ENCODE results near the gene EID3.

Gene EID3

DNA sequence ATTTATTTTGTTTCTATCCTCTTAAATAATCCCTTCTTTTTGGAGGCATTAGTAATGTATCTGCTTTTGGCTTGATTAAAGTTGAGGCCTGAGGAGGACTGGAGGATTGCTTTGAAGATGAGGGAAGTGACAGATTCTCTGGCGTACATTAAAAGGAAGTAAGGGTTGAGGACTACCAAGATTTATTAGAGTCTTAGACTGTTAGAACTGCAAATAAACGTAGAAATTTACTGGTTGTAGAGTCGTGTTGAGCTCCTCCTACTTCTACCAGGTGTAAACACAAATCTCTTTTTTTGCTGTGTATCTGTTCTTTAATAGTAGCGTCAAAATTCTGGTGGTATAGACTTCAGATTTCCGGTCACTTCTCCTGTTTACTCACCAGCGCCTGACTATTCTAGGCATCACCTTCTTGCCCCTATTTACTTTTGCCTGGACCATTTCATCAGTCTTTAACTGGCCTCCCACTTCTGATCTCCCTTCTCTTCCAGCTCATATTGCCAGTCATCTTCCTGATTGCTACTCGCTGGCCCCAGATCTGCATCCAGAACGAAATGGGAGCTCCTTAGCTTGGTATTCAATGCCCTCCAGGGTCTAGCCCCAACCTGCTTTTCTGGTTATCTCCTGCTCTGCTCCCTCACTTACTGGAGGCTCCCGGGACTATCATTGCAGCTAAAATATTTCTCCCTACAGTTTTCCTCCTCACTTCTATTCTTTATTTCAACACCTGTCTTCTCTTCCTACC is 8.4 kb upstream of the EID3 start:
- Histone ChIP-seq H3K9ac (ENCODE audit: low read depth, low read length) (no peak overlapping the region), H3K4me1 (ENCODE audit: insufficient read depth, low read length) (peaks cover 6% of the 10 kb centered on the region; the same call in 1 of the 2 replicates), H3K36me3 (ENCODE audit: insufficient read depth, low read length) (peaks cover 28% of the 10 kb centered on the region), H3K9me3 (ENCODE audit: control insufficient read depth, insufficient read depth, low read length) (no peaks in the 10 kb centered on the region)

DNA sequence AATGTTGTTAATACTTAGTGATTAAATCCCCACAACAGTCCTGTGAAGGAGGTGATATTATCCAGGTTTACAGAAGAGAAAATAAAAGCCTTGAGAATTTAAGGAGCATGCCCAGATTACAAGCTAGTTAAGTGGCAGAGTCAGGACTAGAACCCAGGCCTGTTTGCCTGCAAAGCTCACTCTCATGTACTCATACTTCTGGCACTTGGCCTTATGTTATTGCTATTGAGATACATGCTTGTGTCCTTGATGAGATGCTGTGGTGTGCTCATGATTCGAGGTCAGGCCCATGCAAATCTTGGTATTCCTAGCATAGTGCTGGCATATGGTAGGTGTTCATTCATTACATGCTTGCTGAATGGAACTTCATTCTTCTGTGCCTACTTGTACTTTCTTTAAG is 7.6 kb upstream of the EID3 start:
- Histone ChIP-seq H3K4me1 (ENCODE audit: insufficient read depth, low read length) (peaks cover 6% of the 10 kb centered on the region; the same call in 1 of the 2 replicates), H3K9me3 (ENCODE audit: control insufficient read depth, insufficient read depth, low read length) (no peaks in the 10 kb centered on the region), H3K36me3 (ENCODE audit: insufficient read depth, low read length) (peaks cover 28% of the 10 kb centered on the region), H3K9ac (ENCODE audit: low read depth, low read length) (no peak overlapping the region)

DNA sequence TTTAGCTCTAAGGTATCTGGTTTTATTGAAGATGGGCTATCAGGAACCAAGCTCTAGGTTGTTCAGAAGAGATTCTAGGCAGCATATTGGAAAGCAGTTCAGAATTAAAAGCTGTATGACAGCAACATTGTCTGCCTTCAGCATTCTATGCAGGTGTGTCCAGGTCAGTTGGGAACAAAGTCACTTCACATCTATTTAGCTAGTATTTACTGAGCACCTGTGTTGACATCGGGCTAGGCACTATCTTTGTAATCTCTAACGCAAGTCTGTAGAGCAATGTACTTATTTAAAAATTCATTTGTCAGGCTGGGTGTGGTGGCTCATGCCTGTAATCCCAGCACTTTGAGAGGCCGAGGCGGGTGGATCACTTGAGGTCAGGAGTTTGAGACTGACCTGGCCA is 6.8 kb upstream of the EID3 start:
- Histone ChIP-seq H3K36me3 (ENCODE audit: insufficient read depth, low read length) (peaks cover 26% of the 10 kb centered on the region), H3K9ac (ENCODE audit: low read depth, low read length) (no peak overlapping the region), H3K9me3 (ENCODE audit: control insufficient read depth, insufficient read depth, low read length) (no peaks in the 10 kb centered on the region), H3K4me1 (ENCODE audit: insufficient read depth, low read length) (peaks cover 5% of the 10 kb centered on the region; the same call in 1 of the 2 replicates)

DNA sequence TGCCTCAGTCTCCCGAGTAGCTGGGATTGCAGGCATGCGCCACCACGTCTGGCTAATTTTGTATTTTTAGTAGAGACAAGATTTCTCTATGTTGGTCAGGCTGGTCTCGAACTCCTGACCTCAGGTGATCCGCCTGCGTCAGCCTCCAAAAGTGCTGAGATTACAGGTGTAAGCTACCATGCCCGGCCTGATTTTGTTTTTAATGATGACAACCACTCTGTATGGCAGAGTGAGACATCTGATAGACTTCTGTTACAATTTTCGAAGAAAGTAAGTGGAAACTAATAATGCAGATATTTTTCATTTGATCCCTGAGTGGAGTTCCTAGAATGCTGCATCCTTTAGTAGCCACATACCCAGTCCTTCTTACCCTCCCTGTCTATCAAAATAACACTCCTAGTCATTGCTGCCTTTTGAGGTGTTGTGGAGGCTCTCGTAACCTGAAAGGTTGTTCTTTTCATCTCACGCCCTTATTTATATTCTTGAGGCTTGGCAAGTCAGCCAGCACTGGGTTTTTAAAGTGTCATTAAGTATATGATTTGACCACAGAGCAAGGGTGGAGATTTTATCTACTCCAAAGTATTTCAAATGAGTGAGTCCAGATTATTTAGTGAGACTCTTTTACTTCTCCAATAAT is 5.9 kb upstream of the EID3 start:
- Histone ChIP-seq H3K9me3 (ENCODE audit: control insufficient read depth, insufficient read depth, low read length) (no peaks in the 10 kb centered on the region), H3K36me3 (ENCODE audit: insufficient read depth, low read length) (peaks cover 22% of the 10 kb centered on the region), H3K9ac (ENCODE audit: low read depth, low read length) (no peak overlapping the region), H3K4me1 (ENCODE audit: insufficient read depth, low read length) (no peaks in the 10 kb centered on the region)

DNA sequence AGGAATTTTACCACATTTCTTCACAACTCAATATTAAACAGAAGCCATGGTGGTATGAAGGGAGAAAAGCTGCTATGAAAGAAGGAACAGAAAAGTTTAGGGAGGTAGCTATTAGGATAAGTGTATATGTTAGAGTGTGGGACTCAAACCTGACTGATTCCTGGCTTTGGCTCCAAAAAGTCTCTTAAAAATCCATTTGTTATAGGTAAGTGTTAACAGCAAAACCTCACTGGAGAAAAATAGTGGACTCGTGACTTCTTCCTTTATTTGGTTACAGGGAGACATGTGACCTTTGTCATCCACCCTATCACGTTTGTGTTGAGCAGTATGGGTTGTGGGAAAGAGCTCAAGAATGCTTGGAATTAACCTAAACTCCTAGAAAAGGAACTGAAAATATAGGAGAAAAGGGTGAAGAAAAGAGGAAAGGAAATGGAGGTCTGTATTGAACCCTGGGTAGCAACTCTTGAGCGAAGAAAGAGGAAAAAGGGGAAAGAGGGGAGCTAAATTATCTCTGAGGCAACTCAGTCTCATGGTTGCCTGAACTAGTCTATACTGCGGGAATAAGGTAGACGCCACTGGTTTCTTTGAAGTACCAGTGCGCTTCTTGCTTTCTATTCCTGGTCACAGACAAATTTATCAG is 3.6 kb upstream of the EID3 start:
- Histone ChIP-seq H3K36me3 (ENCODE audit: insufficient read depth, low read length) (peaks cover 21% of the 10 kb centered on the region), H3K9me3 (ENCODE audit: control insufficient read depth, insufficient read depth, low read length) (no peaks in the 10 kb centered on the region), H3K4me1 (ENCODE audit: insufficient read depth, low read length) (peaks cover 7% of the 10 kb centered on the region), H3K9ac (ENCODE audit: low read depth, low read length) (no peak overlapping the region)

DNA sequence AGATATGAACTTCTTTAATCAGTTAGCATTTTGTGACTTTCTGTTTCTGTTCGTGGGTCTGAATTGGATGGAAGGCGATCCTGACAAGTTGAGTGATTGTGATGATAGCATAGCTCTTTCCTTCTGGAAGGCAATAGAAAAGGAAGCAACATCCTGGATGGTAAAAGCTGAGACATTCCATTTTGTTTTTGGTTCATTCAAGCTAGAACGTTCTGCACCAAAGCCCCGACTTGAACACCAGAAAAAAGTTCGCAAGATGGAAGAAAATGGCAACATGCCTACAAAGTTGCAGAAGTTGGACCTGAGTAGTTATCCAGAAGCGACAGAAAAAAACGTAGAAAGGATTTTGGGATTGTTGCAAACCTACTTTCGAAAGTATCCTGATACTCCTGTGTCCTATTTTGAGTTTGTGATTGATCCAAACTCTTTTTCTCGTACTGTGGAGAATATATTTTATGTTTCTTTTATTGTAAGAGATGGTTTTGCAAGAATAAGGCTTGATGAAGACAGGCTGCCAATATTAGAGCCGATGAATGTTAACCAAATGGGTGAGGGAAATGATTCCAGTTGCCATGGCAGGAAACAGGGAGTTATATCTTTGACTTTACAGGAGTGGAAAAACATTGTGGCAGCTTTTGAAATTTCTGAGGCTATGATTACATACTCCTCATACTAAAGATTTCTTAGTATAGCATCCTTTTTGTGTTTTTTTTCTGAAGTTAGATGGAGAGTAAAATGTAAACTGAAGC is 896 bp downstream of the EID3 start:
- Histone ChIP-seq H3K36me3 (ENCODE audit: insufficient read depth, low read length) (peaks cover 6% of the 10 kb centered on the region), H3K9ac (ENCODE audit: low read depth, low read length) (peak overlapping the region; percentile 18; the same call in 1 of the 2 replicates), H3K4me1 (ENCODE audit: insufficient read depth, low read length) (peaks cover 10% of the 10 kb centered on the region), H3K9me3 (ENCODE audit: control insufficient read depth, insufficient read depth, low read length) (no peaks in the 10 kb centered on the region)

DNA sequence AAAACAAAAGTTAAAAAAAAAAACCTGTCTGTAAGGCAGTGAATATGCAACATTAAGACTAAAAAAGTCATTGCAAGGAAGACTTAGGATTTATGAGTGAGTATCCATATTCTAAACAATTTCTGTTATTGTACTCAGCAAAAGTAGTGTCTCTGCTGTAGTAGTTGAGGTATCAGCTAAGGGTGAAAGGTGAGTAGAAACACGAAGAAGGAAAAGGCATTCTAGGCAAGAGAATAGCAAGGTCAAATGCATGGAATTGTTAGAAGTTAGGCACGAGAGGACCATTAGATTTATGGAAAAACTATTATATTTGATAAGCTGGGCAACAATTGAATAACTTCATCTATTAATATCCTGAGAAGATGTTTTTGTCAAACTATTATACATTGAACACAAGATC is 1.8 kb downstream of the EID3 start:
- H3K9ac ChIP-seq (ENCODE audit: low read depth, low read length), result no peak overlapping the region
- H3K4me1 ChIP-seq (ENCODE audit: insufficient read depth, low read length), result peaks cover 10% of the 10 kb centered on the region
- H3K9me3 ChIP-seq (ENCODE audit: control insufficient read depth, insufficient read depth, low read length), result no peaks in the 10 kb centered on the region
- H3K36me3 ChIP-seq (ENCODE audit: insufficient read depth, low read length), result peaks cover 6% of the 10 kb centered on the region

DNA sequence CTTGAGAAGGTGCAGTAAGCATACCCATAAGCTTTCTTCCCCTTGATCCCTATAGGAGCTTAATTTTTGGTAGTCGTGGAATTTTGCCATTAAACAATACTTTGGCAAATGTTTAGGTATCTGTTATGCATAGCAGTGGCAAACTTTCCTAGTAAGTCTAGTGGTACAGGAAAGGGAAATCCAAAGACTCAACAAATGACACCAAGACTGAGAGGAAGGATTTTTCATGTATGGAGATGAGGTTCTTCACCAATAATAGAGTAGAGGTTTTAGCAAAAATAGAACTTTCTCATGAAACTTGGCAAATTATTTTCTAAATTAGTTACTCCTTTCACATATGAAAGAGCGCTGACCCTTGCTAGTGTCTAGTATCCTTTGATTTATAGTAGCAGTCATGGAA is 2.8 kb downstream of the EID3 start:
- Histone ChIP-seq H3K4me1 (ENCODE audit: insufficient read depth, low read length) (peaks cover 10% of the 10 kb centered on the region), H3K9me3 (ENCODE audit: control insufficient read depth, insufficient read depth, low read length) (no peaks in the 10 kb centered on the region), H3K36me3 (ENCODE audit: insufficient read depth, low read length) (peaks cover 9% of the 10 kb centered on the region), H3K9ac (ENCODE audit: low read depth, low read length) (no peak overlapping the region)

DNA sequence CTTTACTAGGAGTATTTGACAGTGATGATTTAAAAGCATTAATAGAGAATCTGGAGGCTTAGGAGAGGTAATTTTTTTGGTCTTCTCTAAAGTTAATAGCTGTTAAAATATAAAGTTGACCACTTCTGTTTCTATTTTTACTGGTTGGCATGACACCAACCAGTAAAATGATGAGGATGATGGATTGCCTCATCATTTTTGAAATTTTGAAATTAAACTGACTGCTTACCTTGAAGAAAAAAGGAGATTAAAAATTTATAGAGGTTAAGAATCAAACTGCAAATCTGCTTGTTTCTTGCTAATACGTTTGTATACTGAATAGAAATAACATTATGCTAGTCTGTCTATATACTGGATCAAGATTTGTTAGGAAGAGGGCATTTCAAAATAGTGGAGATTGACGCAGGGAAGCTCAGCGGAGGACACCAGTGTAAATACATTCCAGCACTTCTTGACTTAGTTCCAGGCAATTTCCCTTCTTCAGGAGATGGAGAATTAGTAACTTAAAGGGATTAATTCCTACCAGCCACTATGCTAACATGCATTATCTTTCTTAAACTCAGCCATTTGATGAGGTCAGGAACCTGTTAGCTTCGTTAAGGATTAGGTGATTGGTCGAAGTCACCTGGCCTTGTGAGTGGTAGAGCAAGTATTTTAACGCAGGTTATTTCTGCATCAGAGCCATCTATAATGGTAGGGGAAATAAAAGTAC is 3.6 kb downstream of the EID3 start:
- H3K9me3 ChIP-seq (ENCODE audit: control insufficient read depth, insufficient read depth, low read length), result no peaks in the 10 kb centered on the region
- H3K36me3 ChIP-seq (ENCODE audit: insufficient read depth, low read length), result peaks cover 9% of the 10 kb centered on the region
- H3K4me1 ChIP-seq (ENCODE audit: insufficient read depth, low read length), result peaks cover 10% of the 10 kb centered on the region
- no peak overlapping the region for H3K9ac ChIP-seq (ENCODE audit: low read depth, low read length)

DNA sequence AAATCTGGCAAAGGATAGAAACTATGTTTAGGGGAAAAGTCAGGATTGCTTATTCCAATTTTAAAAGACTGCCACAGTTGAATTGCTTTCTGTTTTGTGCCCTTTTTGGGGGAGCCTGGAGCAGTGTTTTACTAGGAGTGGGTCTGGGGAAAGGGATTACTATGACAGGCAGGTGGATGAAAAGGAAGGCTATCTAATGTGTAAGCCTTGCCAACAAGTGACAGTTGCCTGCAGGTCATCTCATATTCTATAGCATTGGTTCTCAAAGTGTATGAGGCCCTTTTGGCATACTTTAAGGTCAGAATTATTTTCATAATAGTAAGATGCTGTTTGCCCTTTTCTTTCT is 4.1 kb downstream of the EID3 start:
- H3K4me1 ChIP-seq (ENCODE audit: insufficient read depth, low read length), result peaks cover 10% of the 10 kb centered on the region
- H3K9me3 ChIP-seq (ENCODE audit: control insufficient read depth, insufficient read depth, low read length), result no peaks in the 10 kb centered on the region
- no peak overlapping the region for H3K9ac ChIP-seq (ENCODE audit: low read depth, low read length)
- H3K36me3 ChIP-seq (ENCODE audit: insufficient read depth, low read length), result peaks cover 9% of the 10 kb centered on the region

DNA sequence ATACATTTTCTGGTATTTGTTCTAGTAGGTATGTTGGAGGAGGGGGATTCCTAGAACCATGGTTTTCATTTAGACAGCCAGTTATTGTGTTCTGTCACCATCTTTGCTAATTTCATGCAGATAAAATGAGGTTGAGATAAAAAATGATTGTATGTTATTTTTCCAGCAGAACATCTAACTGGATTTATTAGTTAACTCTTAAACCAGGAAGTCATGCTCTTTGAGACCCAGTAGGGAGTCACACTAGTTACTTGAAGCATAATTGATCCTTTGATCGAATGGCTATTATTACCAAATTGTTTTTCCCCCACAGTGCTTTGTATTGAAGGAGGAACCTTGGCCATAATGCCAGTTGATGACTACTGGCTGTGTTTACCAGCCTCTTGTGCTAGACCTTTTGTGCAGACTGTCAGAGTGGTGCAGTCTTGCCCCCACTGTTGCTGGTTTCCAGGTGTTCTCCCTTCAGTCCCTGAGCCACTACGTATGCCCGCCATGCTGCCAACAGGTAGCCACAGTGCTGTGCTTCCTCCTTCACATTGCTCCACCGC is 6.0 kb downstream of the EID3 start:
- Histone ChIP-seq H3K9ac (ENCODE audit: low read depth, low read length) (no peak overlapping the region), H3K9me3 (ENCODE audit: control insufficient read depth, insufficient read depth, low read length) (no peaks in the 10 kb centered on the region), H3K36me3 (ENCODE audit: insufficient read depth, low read length) (peaks cover 13% of the 10 kb centered on the region), H3K4me1 (ENCODE audit: insufficient read depth, low read length) (peaks cover 3% of the 10 kb centered on the region; the same call in 1 of the 2 replicates)

DNA sequence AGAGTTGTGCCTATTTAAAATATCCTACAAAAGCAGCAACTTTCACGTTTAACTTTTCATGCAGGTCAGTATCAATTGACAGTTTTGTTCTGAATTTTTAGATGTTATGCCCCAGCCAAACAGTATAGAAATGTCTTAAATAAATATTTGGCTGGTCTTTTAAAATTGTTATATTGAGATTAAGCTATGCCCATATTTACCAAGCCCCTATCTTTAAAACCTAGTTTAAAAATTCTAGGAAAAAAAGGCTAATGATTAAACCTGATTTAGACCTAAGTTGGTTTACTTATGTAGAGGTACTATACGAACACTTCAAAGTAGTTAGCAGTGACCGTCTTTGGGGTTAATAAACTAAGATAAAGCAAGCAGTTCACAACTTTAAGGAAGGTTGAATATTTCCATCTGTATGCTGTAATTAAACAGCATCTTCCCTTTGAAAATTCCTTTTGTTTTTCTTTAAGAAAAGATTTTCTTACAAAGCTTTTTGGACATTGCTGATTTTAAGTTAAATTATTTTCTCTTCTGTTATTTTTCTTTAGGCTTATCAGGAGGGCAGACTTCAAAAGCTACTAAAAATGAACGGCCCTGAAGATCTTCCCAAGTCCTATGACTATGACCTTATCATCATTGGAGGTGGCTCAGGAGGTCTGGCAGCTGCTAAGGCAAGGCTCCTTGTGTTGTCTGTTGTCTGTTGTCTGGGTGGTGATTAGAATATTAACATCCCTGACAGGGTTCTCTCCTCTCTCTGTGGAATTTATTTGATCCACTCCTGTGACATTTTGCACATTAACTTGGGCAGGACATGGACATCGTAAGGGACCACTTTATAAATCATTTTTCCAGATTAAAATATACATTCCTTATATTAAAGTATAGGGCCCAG is 7.5 kb downstream of the EID3 start:
- Histone ChIP-seq H3K9ac (ENCODE audit: low read depth, low read length) (no peak overlapping the region), H3K36me3 (ENCODE audit: insufficient read depth, low read length) (peaks cover 24% of the 10 kb centered on the region), H3K4me1 (ENCODE audit: insufficient read depth, low read length) (0 out of 2 replicates have a peak, but pooled peaks cover 3% of the 10 kb centered on the region), H3K9me3 (ENCODE audit: control insufficient read depth, insufficient read depth, low read length) (no peaks in the 10 kb centered on the region)

DNA sequence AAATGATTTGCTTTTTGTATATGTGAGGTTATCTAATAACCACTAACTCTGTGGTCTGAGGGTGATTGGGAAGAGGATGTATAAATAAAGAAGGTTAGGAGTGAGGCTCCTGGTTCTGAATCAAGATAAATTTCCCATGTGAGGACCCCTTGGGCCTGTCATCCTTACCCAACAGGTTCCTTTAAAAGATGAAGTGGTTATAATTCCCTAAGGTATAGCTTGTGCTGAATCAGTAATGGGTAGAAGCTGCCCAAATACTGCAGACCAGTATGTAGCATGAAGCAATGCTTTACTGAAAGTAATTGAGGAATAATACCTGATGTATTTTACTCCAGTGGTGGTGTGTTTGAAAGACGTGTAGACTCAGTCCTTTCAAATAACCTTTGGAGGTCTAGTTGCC is 8.7 kb downstream of the EID3 start:
- no peaks in the 10 kb centered on the region for H3K9me3 ChIP-seq (ENCODE audit: control insufficient read depth, insufficient read depth, low read length)
- peaks cover 24% of the 10 kb centered on the region for H3K36me3 ChIP-seq (ENCODE audit: insufficient read depth, low read length)
- H3K4me1 ChIP-seq (ENCODE audit: insufficient read depth, low read length), result 0 out of 2 replicates have a peak, but pooled peaks cover 2% of the 10 kb centered on the region
- no peak overlapping the region for H3K9ac ChIP-seq (ENCODE audit: low read depth, low read length)

All from ES-I3 (cell line).